ENCODE measurements around the gene DYNC2H1. TPM values are rescaled to one million over a fixed set of nuclear protein-coding genes. Genes with fewer than 3 reads are reported as not detected.

DYNC2H1 gene
- total and polyA plus RNA-seq, 9 donors, result 13.5 to 49.1 (median 26.2) TPM

GRCh38 chr11:103326070-103326794 lies 217.0 kb downstream of the DYNC2H1 start:
- H3K36me3 ChIP-seq, result no peaks in the 10 kb centered on the region
- TF ChIP-seq CTCF (IDR thresholded peaks at IDR 0.05) (no peak), POLR2A (IDR thresholded peaks at IDR 0.05) (no peak), EP300 (IDR thresholded peaks at IDR 0.05) (no peak)
- 75 to 83% (median 81%) methylated on average over 25 of the region's 25 CpGs for WGBS, 3 donors
- H3K9me3 ChIP-seq, result no peaks in the 10 kb centered on the region
- DNase-seq, result no peak
- no peak overlapping the region for H3K4me3 ChIP-seq
- peaks cover 3% of the 10 kb centered on the region for H3K4me1 ChIP-seq (ENCODE audit: insufficient read depth)
- intact Hi-C loops (cut with DNase I), result no loop called here
- no peak overlapping the region for H3K27ac ChIP-seq
- no peaks in the 10 kb centered on the region for H3K27me3 ChIP-seq

GRCh38 chr11:103327721-103328120 lies 218.5 kb downstream of the DYNC2H1 start:
- no peaks in the 10 kb centered on the region for H3K36me3 ChIP-seq
- peaks cover 3% of the 10 kb centered on the region for H3K4me1 ChIP-seq (ENCODE audit: insufficient read depth)
- 79 to 87% (median 80%) methylated on average over 5 of the region's 5 CpGs for WGBS, 3 donors
- TF ChIP-seq CTCF (IDR thresholded peaks at IDR 0.05) (no peak), EP300 (IDR thresholded peaks at IDR 0.05) (no peak), POLR2A (IDR thresholded peaks at IDR 0.05) (no peak)
- no peaks in the 10 kb centered on the region for H3K9me3 ChIP-seq
- DNase-seq, result no peak
- H3K27ac ChIP-seq, result no peak overlapping the region
- no peaks in the 10 kb centered on the region for H3K27me3 ChIP-seq
- intact Hi-C loops (cut with DNase I), result no loop called here
- H3K4me3 ChIP-seq, result no peak overlapping the region

- TF ChIP-seq CTCF (IDR thresholded peaks at IDR 0.05), result no peak
- no peak for TF ChIP-seq POLR2A (IDR thresholded peaks at IDR 0.05)
- no peak for TF ChIP-seq EP300 (IDR thresholded peaks at IDR 0.05)
- Histone ChIP-seq H3K4me3 (no peak overlapping the region), H3K4me1 (ENCODE audit: insufficient read depth) (no peaks in the 10 kb centered on the region), H3K36me3 (no peaks in the 10 kb centered on the region), H3K27ac (no peak overlapping the region), H3K27me3 (no peaks in the 10 kb centered on the region), H3K9me3 (no peaks in the 10 kb centered on the region)
- WGBS, 3 donors, result 93 to 95% (median 94%) methylated on average over 6 of the region's 6 CpGs
- no peak for DNase-seq
- intact Hi-C loops (cut with DNase I), result no loop called here
Measured at GRCh38 chr11:103332409-103332808, 223.2 kb downstream of the DYNC2H1 start.

- no peaks in the 10 kb centered on the region for H3K4me1 ChIP-seq (ENCODE audit: insufficient read depth)
- H3K4me3 ChIP-seq, result no peak overlapping the region
- intact Hi-C loops (cut with DNase I), result no loop called here
- no peaks in the 10 kb centered on the region for H3K36me3 ChIP-seq
- TF ChIP-seq POLR2A (IDR thresholded peaks at IDR 0.05) (no peak), EP300 (IDR thresholded peaks at IDR 0.05) (no peak), CTCF (IDR thresholded peaks at IDR 0.05) (no peak)
- no peaks in the 10 kb centered on the region for H3K27me3 ChIP-seq
- 75 to 81% (median 75%) methylated on average over 2 of the region's 2 CpGs for WGBS, 3 donors
- DNase-seq, result no peak
- H3K27ac ChIP-seq, result no peak overlapping the region
- no peaks in the 10 kb centered on the region for H3K9me3 ChIP-seq
Measured at GRCh38 chr11:103338621-103339484, 229.6 kb downstream of the DYNC2H1 start.
